ENCODE results near the gene KIF16B.
"Not testable (repeated sequence)": the region's sequence is repeated elsewhere in the genome, so short reads cannot be mapped to it uniquely, and the experiment has no call there.

Gene KIF16B

DNA sequence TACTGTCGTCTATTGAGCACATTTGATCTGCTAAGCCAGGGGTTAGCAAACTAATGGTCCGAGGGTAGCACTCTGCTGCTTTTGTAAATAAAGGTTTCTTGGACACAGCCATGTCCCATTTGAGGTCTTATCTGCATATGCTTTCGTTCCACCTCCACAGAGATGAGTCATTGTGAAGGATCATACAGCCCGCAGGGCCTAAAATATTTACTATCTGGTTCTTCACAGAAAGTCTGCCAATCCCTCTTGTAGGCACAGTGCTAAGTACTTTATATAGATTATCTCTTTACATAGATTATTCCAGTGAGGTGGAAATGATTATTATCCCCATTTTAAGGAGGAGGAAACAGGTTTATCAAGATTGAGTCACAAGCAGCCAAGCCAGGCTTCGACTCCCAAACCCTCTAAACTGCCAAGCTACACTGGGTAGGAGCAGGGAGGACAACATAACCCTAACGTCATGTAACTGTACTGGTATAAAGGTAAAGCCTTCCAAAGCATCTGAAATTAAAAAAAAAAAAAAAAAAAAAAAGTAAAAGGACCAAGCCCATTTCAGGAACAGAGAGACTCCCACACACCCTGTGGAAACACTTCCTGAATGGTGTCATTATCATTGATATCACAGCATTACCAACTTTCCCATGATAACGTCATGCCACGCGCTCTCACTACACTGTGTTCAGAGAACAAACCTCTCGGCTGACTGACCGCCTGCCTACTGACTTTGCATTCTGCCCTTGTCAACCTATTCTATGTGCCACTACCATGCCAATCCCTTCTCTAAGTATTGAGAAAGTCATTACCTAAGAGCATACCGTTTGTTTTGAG, 101.0 kb downstream of the KIF16B start:
- DNase-seq = no peak

DNA sequence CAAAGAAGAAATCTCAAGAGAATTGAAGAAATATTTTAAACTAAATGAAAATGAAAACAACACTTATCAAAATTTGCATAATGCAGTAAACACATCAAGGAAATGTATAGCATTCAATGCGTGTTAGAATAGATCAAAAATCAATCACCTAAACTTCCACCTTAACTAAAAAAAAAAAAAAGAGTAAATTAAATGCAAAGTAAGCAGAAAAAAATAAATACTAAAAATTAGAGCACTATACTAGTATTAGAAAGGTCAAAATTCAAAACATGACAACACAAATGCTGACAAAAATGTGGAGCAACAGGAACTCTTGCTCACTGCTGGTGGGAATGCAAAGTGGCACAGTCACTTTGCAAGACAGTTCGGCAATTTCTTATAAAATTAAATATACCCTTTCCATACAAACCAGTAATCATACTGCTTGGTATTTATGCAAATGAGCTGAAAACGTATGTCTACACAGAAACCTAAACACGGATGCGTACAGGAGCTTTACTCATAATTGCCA, 103.8 kb downstream of the KIF16B start:
- no peak for DNase-seq

DNA sequence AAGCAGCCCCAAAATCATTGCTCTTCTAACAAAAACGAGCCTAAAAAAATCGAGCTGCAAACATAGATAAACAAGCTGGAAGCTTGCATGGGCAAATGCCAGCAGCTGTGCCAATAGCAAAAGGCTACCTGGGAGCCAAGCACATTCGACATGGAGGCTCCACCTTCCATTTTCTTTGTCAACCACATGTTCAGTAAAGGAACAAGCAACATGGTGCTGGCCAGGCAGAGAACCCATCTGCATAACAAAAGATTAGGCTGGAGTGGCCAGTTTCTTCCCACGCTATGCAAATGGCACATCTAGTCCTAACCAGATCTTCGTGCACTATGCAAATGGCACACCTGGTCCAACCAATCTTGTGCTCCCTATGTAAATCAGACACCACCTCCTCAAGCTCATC, 110.5 kb downstream of the KIF16B start:
- no peak for DNase-seq

GRCh38 chr20:16459019-16459700, 114.1 kb downstream of the KIF16B start:
- DNase-seq = peak; percentile 51

DNA sequence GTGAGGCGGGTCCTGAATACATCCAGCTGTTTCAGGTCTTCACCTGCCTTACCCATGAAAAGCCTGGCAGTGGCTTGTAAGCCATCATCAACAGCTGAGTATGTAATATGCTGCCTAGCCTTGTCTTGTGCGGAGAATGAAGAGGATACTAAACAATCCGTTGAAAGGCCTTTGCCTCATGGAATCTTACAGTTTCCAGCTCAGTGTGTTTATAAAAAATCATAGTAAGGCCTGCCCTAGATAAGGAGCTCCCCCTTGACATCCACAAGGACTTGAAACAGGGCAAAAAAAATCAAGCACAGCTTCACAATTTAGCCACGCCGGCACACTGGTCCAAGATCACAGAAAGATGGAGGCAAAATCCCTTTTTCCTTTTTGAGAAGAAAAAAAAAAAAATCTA, 115.7 kb downstream of the KIF16B start:
- no peak for DNase-seq

DNA sequence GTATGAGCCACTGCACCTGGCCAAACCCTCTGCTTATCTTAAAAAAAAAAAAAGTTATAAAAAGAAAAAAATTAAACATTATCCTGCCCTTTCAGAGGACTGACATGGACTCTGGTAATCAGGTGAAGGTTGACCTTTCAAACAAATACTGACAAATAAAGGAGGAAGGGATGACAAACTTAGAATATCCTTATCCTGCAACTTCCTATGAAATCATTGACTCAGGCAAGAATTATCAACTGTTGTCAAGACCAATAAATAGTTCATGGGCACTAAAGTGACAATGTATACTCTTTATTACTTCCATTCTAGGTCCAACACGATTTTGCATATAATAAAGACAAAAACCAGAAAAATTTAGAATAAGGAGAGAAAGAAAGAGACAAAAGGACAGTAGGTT, 117.9 kb downstream of the KIF16B start:
- no peak for DNase-seq

- no peak for DNase-seq
Observed at GRCh38 chr20:16451982-16452381, 121.3 kb downstream of the KIF16B start.

DNA sequence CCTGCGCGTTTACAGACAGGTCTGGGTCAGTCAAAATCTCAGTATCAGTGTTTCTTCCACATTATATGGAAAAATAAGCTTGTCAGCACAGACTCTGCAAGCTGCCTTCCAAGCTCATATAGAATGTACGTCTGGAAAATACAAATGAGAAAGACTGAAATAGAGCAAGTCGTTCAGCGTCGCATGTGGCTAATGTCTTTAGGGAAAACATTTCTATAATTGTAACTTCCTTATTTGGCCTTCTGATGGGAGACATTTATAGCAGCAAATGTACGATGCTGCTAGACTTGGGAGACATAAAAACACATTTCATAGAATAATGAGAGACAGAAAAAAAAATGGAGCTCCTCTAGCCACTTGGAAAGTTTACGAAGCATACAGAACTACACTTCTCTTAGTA, 122.2 kb downstream of the KIF16B start:
- no peak for DNase-seq

- DNase-seq = no peak
Observed at GRCh38 chr20:16446991-16447390, 126.3 kb downstream of the KIF16B start.

DNA sequence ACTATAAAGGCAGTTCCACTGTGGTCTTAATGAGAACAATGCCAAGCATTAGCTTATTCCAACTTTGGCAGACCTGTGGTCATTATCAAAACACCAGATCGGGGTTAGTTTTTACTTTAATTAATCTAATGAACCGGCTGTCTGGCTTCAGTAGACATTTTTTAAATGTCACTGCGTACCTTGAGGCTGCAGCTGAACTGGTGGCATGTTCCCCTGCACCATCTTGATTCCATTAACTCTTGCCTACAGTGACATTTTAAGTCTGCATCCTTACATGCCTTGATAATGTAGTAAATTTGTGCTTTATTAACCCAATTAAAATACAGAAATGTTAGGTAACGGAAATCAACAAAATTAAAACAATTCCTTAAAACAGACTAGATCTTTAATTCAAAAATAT, 127.0 kb downstream of the KIF16B start:
- DNase-seq = no peak

DNA sequence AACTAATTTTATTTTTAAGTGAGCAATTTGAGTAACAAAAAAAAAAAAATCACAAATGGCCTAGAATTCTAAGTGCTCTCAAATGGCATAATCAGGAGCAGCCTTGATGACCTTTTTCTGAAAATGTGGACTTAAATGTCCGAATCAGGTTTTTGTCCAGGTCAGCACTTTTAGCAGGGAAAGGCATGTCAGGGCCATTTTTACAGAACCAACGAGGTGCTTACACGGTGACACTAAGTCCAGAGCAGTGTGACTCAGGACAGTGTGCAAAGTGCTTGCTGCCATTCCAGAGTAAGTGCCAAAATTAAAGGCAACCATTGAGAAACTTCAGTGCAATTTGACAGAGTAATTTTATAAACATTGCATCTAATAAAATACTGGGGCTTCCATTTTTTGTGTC, 127.8 kb downstream of the KIF16B start:
- DNase-seq = no peak

DNA sequence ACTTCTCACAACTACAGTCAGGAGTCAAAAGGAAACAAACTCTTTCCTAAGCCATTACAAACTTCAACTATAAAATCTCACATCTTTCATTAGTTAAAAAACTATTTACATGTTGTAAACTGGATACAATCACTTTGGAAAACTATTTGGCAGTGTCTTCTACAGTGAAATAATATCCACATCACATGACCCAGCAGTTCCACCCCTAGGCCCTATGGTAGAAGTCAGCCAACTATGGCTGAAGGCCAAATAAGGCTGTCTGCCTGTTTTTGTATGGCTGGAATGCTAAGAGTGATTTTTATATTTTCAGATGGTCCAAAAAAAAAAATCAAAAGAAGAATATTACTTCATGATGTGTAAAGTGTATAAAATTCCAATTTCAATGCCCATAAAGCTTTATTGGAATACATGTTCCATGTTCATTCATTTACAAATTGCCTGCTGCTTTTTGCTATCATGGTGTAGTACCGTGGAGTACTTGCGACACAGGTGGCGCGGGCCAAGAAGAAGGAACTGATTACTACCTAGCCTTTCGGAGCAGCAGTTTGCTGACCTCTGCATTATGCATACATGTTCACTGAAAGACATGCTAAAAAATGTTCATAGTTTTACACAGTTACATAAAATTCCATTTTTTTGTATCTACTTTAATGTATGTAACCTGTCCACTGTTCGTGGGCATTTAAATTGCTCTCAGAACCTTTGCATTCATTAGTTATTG, 129.0 kb downstream of the KIF16B start:
- DNase-seq = peak; percentile 75

- no peak for DNase-seq
Observed at GRCh38 chr20:16441546-16442164, 131.6 kb downstream of the KIF16B start.

DNA sequence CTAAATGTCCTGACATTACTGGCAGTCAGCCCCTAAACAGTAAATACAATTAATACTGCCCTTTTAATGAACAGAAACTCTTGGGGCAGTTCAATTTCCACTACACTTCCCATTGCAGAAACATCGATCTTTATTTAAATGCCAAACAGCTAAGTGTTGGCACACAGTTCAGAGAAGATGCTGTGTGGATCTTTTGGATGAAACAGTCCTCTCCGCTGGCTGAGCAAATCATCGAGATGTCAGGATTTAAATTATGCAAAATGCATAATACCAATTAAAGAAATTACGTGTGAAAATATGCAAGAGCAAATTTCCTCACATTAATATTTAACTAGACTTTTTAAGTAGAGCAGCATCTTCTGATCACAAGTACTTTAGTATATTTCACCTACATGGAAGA, 132.6 kb downstream of the KIF16B start:
- DNase-seq = no peak

- not testable (repeated sequence) for DNase-seq
Observed at GRCh38 chr20:16439540-16439939, 133.7 kb downstream of the KIF16B start.

DNA sequence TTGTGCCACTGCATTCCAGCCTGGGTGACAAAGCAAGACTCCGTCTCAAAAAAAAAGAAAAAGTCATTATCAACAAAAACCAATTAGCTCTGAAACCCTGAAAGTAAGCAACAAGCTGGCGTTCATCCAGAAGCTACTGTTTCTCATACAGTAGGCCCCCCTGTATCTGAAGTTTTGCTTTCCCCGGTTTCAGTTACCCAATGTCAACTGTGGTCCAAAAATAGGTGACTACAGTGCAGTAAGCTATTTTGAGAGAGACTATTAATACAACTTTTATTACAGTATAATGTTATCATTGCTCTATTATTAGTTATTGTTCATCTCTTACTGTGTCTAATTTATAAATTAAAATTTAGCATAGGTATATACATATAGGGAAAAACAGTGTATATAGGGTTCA, 135.1 kb downstream of the KIF16B start:
- no peak for DNase-seq

- no peak for DNase-seq
Observed at GRCh38 chr20:16437387-16437996, 135.8 kb downstream of the KIF16B start.

GRCh38 chr20:16434062-16434664, 139.1 kb downstream of the KIF16B start:
- DNase-seq = peak; percentile 39

- no peak for DNase-seq
Observed at GRCh38 chr20:16433293-16433580, 140.0 kb downstream of the KIF16B start.

- no peak for DNase-seq
Observed at GRCh38 chr20:16432466-16433292, 140.6 kb downstream of the KIF16B start.

- no peak for DNase-seq
Observed at GRCh38 chr20:16428112-16428511, 145.1 kb downstream of the KIF16B start.

DNA sequence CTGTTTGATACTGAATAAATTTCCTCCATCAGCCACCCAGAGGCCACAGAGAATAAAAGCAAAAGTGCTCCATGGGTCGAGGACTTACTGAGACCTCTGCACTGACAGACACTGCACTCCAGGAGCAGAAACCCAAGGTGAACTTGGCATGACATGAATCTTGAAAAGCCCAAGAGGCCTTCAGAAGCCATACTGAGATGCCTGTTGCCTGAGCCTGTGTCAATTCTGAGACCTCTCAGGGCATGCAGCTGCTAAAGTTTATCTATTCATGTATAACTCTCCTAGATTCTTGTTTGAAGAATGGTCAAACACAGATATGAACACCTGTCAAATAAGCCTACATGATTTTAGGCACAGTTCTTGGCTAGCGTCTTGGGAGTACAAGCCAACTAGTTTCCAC, 145.7 kb downstream of the KIF16B start:
- no peak for DNase-seq

Measured in right hindlimb (tissue), 1 donor.